Ovary (tissue), 3 donors: Measurements from ENCODE around the gene MYBPC2.

Source experiments
- EP300 ChIP-seq: sonication (generic); formaldehyde crosslinking; IDR thresholded peaks from one replicate; pipeline ENCODE4 v1.6.1; 2017; ENCODE audit warnings: antibody characterized with exemption
- POLR2A ChIP-seq: fragments of 450-650 bp; IDR thresholded peaks from one replicate; pipeline ENCODE4 v1.6.1; 2017; ENCODE audit warnings: antibody characterized with exemption, mild to moderate bottlenecking, moderate library complexity
- TF ChIP-seq, protein P1 (sequence below), 3 donors: fragments of 450-650 bp in 2 of 3; fragments of 200-600 bp in 1 of 3; IDR thresholded peaks; one replicate each; pipeline versions ENCODE4 v1.5.1 to v1.8.0; 2016 to 2022; ENCODE audit warnings: antibody characterized with exemption in 3 of 3, mild to moderate bottlenecking in 1 of 3
- donor health status: DM: no; HTN: no; CAD: no.

DNA sequence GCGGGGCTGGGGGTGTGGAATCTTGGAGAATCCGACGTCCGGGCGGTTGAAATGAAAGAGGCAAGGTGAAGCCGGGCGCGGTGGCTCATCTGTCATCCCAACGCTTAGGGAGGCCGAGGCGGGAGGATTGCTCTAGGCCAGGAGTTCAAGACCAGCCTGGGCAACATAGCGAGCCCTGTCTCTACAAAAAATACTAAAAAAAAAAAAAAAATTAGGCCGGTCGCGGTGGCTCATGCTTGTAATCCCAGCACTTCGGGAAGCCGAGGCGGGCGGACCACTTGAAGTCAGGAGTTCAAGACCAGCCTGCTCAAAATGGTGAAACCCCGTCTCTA lies 44.2 kb downstream of the MYBPC2 start:
- TF ChIP-seq, protein P1, sequence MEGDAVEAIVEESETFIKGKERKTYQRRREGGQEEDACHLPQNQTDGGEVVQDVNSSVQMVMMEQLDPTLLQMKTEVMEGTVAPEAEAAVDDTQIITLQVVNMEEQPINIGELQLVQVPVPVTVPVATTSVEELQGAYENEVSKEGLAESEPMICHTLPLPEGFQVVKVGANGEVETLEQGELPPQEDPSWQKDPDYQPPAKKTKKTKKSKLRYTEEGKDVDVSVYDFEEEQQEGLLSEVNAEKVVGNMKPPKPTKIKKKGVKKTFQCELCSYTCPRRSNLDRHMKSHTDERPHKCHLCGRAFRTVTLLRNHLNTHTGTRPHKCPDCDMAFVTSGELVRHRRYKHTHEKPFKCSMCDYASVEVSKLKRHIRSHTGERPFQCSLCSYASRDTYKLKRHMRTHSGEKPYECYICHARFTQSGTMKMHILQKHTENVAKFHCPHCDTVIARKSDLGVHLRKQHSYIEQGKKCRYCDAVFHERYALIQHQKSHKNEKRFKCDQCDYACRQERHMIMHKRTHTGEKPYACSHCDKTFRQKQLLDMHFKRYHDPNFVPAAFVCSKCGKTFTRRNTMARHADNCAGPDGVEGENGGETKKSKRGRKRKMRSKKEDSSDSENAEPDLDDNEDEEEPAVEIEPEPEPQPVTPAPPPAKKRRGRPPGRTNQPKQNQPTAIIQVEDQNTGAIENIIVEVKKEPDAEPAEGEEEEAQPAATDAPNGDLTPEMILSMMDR (IDR thresholded peaks at IDR 0.05) = no peak
- TF ChIP-seq EP300 = no peak
- no peak for TF ChIP-seq POLR2A
